ENCODE data around the gene ZNF320.

Gene ZNF320

DNA sequence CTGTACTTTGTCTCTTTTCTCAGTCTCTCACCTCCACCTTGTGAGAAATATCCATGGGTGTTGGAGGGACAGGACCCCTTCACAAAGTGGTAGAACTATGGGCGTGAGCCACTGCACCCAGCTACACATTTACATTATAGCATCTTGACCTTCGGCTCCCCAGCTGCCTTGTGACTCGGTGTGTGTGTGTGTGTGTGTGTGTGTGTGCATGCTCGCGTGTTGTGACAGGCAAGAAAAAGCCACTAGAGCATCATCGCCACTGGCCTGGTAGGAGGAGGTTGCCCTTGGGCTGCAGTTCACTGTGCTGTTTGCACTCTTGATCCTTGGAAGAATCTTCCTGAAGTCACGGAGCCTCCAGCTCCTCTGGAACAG is 39.5 kb upstream of the ZNF320 start:
- CTCF ChIA-PET = no interaction called here
- no peaks in the 10 kb centered on the region for H3K4me1 ChIP-seq (ENCODE audit: control insufficient read depth, insufficient read depth, low read length)
- H3K9me3 ChIP-seq (ENCODE audit: control insufficient read depth, insufficient read depth, low read depth, low read length) = no peaks in the 10 kb centered on the region; the same call in 1 of the 2 replicates
- no peak overlapping the region for H3K27ac ChIP-seq (ENCODE audit: extremely low read depth, low read depth, low read length)
- no peak overlapping the region for H3K4me3 ChIP-seq (ENCODE audit: low read depth, low read length)
- TF ChIP-seq ZBTB8A (tag by site-specific recombination; IDR thresholded peaks at IDR 0.05) (no peak), ZNF639 (tag by site-specific recombination; IDR thresholded peaks at IDR 0.05) (no peak), KLF8 (tag by site-specific recombination; IDR thresholded peaks at IDR 0.05) (no peak), PATZ1 (tag by site-specific recombination; IDR thresholded peaks at IDR 0.05) (no peak), ZNF518A (tag by site-specific recombination; conservative IDR thresholded peaks at IDR 0.05; ENCODE audit: low read depth) (no peak), GLI2 (tag by site-specific recombination; IDR thresholded peaks at IDR 0.05; ENCODE audit: borderline replicate concordance, low read depth) (no peak), ZXDB (tag by site-specific recombination; IDR thresholded peaks at IDR 0.05) (no peak), REPIN1 (tag by site-specific recombination; IDR thresholded peaks at IDR 0.05; ENCODE audit: low read depth) (no peak), ZNF654 (tag by site-specific recombination; IDR thresholded peaks at IDR 0.05; ENCODE audit: low read depth) (no peak), ZNF280C (tag by site-specific recombination; IDR thresholded peaks at IDR 0.05) (no peak), ZNF660 (tag by site-specific recombination; IDR thresholded peaks at IDR 0.05) (no peak), ZFP69B (tag by site-specific recombination; IDR thresholded peaks at IDR 0.05) (no peak)
- TF ChIP-seq, protein P1, sequence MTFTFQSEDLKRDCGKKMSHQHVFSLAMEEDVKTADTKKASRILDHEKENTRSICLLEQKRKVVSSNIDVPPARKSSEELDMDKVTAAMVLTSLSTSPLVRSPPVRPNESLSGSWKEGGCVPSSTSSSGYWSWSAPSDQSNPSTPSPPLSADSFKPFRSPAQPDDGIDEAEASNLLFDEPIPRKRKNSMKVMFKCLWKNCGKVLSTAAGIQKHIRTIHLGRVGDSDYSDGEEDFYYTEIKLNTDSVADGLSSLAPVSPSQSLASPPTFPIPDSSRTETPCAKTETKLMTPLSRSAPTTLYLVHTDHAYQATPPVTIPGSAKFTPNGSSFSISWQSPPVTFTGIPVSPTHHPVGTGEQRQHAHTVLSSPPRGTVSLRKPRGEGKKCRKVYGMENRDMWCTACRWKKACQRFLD (tag by site-specific recombination; IDR thresholded peaks at IDR 0.05) = no peak
- TF ChIP-seq, protein P2, sequence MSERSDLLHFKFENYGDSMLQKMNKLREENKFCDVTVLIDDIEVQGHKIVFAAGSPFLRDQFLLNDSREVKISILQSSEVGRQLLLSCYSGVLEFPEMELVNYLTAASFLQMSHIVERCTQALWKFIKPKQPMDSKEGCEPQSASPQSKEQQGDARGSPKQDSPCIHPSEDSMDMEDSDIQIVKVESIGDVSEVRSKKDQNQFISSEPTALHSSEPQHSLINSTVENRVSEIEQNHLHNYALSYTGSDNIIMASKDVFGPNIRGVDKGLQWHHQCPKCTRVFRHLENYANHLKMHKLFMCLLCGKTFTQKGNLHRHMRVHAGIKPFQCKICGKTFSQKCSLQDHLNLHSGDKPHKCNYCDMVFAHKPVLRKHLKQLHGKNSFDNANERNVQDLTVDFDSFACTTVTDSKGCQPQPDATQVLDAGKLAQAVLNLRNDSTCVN (tag by site-specific recombination; optimal IDR thresholded peaks at IDR 0.05) = no peak
- TF ChIP-seq, protein P3, sequence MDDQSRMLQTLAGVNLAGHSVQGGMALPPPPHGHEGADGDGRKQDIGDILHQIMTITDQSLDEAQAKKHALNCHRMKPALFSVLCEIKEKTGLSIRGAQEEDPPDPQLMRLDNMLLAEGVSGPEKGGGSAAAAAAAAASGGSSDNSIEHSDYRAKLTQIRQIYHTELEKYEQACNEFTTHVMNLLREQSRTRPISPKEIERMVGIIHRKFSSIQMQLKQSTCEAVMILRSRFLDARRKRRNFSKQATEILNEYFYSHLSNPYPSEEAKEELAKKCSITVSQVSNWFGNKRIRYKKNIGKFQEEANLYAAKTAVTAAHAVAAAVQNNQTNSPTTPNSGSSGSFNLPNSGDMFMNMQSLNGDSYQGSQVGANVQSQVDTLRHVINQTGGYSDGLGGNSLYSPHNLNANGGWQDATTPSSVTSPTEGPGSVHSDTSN (CRISPR knock-in tag; IDR thresholded peaks at IDR 0.05) = no peak
- POLR2A ChIA-PET = no interaction called here
- H3K36me3 ChIP-seq (ENCODE audit: control insufficient read depth in 2 of 2, insufficient read depth in 1 of 2, low read length in 2 of 2) = peaks cover 0 to 7% of the 10 kb centered on the region in 2 experiments; a peak in 1 of 3 replicates
